ENCODE measurements around the gene DOCK3.
"Not testable (repeated sequence)": the region's sequence is repeated elsewhere in the genome, so short reads cannot be mapped to it uniquely, and the experiment has no call there.

The DOCK3 gene

DNA sequence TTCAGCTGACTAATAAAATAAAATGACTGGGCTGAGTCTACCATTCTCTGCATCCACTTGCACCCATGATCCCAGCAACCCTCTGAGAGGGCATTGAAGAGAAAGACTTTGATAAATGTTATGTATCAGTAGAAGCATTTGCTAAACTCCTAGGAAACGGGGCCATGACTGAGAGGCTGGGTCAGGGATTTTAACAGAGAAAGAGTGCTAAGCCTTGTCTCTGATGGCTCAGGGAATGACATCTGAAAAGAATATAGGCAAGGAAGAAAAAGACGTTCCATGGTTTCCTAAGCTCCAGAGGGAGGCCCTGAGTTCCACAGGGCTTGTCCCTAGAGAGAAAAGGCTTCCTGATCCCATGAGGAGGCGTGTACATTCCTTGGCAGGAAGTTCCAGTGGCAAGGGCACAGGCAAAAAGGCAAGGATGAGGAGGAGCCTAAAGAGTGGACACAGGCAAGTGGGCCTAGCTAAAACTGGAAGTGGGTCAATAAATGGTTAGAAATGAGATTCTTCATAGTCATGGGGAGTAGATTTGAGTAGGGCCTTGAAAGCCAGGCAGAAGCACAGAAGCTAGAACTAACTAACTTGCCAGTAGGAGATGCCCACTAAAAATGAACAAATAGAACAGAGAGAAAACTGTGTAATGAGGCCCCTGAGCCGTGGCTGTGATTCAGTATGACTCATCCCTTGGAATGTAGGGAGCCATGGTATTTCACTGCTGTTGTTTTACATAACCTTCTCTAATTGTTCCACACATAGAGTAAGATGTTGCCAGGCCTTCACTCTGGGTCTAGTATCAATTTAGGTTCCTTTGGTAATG lies 665.5 kb downstream of the DOCK3 start:
- DNase-seq, result no peak

DNA sequence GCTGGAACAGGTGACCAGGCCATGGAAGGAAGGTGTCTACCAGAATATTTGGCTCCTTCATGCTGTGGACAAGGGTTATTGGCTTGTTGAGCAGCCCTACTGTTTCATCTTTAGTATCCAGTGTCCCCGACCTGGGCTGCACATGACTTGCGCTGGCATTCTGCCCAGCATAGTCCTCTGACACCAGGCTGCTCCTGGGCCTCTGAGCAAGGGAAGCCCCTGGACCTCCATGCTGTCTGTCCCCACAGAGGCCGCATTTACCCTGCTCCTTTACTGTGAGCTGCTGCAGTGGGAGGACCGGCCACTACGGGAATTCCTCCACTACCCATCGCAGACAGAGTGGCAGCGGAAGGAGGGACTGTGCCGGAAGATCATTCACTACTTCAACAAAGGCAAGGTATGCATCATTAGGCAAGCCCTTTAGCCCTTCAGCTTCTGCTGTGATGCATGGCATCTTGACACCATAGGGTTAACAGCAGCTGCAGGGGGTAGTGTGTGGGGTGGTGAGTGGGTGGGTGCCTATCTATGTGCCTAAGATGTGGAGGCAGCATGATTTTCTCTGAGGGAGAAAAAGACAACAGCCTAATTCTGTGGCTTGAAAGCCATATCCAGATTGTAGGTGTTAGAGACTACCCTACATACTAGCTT lies 666.4 kb downstream of the DOCK3 start:
- DNase-seq, result no peak

DNA sequence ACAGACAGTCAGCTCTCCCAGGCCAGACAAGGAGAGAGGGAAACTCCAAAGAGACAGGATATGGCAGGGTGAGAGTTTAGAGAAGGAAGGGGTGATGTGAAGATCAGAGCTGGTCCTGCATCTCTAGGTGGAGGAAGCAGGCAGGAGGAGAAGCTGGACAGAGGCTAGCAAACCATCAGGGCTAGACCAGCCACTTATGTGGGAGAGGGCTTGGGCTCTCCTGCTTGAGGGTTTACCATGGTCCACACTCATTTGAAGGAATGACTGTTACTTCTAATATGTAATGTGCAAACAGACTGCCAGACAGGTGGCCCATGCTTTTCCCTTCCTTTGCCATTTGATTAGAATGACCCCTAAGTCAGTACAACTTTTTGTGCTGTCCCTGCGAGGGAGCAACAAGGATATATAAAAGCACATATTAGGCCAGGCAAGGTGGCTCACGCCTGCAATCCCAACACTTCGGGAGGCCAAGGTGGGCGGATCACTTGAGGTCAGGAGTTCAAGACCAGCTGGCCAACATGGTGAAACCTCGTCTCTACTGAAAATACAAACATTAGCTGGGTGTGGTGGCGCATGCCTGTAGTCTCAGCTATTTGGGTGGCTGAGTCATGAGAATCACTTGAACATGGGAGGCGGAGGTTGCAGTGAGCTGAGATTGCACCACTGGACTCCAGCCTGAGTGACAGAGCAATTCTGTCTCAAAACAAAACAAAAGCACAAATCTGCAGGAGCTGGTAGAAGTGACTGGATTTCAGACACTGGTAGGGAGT lies 669.4 kb downstream of the DOCK3 start:
- DNase-seq, result no peak

DNA sequence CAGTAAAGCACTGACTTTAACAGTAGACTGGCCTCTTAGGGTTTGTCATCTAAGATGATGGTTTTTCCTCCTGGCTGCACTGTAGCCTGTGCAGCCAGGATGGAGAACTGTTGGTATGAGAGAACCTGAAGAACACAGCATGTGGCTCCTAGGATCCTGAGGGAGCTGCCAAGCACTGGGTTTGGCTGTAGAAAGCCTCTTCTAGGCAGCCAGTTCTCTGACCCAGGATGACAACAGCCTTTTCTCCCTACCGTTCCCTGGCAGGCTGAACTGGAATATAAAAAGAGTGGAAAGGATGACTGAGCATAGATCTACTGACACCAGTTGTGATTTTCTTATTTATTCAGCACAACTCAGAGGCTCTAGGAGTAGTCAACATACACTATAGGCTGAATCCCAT lies 676.0 kb downstream of the DOCK3 start:
- DNase-seq, result no peak

DNA sequence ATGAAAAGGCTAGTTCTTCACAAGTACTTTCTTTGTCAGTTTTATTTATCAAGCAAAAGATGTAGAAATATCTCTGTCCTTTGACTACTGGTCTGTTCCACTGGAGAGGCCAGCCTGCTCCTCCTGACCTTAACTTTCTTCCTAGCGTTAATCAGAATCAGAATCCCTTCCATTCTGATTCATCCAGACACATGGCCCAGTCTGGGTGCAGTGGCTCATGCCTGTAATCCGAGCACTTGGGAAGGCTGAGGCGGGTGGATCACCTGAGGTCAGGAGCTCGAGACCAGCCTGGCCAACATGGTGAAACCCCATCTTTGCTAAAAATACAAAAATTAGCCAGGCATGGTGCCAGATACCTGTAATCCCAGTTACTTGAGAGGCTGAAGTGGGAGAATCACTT lies 678.4 kb downstream of the DOCK3 start:
- no peak for DNase-seq

DNA sequence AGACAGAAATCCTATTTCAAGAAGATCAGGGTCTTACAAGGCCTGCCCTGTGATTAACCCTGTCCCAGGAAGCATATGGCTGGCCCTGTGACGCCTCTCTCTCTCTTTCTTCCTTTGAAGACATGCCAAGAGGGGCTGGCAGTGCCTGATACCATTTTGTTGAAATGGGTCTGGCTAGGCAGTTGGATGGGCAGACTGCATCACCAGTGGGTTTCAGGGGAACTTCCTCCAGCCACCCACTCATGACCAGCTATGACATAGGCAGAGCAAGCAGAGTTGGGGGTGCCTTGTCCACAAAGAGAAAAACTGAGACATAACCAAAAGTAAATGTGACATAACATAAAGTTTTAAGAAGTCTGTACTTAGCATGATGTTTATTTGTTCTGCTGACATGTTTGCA lies 679.0 kb downstream of the DOCK3 start:
- no peak for DNase-seq

DNA sequence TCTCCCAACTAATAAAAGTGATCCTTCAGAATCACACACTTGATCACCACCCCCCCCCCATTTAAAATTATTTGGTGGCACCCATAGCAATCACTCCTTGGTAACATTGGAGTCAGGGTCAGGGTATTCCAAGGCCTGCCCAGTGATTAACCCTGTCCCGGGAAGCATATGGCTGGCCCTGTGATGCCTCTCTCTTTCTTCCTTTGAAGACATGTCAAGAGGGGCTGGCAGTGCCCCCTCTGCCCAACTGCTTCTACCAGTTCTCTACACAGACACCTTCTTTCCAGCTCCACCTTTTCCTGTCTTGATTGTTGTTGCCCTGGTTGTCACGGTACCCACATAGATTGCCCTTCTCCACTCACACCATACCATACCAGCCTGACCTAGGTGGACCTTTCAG lies 679.4 kb downstream of the DOCK3 start:
- no peak for DNase-seq

DNA sequence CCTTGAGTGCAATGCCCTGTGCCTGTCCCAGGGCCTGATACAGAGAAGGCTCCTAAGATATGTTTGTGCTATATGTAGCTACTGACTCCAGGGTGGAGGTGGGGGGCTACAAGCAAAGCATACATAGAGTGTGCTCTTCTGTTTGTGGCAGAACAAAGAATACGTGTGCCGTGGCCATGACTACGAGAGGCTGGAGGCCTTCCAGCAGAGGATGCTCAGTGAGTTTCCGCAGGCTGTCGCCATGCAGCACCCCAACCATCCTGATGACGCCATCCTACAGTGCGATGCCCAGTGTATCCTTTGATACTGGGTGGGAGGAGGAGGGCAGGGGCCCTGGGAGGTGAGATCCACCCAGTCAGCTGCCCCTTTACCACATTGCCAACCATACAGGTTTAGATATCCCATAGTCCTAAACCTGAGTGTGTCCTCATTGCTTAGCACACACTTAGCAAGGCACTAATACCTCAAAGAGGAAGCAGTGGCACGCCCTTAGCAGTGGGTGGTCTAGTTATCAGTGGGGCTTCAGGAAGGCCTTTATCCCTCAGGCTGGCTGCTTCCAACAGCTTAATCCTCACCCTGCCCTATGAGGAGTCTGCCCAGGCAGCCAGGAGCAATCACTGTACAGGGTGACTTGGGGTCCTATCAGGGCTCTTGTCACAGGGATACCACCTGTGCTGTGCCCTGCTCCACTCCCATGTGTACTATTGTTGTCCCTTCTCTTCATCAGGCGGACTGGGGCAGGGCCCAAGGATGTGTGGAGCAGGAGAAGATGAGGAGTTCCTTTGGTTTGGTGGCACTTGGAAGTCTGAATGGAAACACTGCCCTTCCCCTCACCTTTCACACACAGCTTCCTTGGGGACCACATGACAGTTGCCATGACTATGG lies 680.2 kb downstream of the DOCK3 start:
- DNase-seq, result no peak

DNA sequence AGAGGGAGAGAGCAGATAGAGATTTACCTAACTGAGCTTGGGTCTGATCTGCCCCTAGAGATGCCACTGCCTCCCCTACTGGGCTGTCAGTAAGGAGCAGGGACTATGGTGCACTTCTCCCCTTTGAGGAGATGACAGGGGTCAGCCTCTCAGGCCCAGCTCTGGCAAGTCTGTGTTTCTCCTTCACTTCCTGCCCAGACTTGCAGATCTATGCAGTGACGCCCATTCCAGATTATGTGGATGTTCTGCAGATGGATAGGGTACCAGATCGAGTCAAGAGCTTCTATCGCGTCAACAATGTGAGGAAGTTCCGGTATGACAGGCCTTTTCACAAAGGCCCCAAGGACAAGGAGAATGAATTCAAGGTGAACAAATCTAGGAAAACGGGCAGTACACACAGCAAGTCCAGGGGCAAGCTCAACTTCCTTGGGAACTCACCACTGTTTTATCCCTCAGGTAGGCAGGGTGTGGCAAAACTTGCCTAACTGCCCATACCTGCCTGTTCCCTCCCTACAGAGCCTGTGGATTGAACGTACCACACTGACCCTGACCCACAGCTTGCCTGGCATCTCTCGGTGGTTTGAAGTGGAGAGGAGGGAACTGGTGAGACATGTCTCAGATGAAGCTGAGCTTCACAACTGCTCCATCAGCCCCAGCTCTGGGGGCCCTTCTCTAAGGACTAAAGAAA lies 681.3 kb downstream of the DOCK3 start:
- no peak for DNase-seq

DNA sequence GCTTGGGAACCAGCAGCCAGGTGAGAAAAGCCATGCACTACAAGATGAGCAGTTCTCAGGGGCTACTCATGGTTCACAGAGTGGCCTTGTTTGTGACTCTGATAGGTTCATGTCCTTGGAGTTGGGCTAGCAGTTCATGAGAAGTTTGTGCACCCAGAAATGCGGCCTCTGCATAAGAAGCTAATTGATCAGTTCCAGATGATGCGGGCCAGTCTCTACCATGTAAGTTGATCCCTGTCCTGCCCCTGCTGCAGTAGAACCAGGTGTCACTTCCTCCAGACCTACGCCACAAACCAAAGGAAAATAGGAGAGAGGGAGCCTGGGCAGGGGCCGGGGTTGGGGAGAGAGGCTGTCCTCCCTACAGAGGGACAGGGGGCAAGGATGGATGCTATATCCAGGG lies 683.1 kb downstream of the DOCK3 start:
- no peak for DNase-seq

DNA sequence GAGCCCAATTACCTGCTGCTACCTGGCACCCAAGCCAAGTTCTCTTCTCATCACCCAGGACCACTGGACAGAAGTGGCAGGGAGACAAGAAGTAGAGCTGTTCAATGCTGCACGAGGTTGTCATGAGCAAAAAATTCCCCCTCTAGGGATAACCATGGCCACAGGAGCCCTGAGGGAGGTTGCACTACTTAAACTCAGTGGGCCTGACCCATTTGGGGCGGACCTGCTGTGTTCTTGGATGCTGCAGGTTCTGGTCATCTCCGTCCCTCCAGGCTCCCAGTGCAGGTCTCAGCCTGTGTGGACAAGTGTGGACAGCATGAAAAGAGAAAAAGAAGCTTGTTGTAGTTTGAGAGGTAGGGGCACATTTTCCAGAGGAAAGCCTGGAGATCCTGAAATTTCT lies 684.3 kb downstream of the DOCK3 start:
- no peak for DNase-seq

DNA sequence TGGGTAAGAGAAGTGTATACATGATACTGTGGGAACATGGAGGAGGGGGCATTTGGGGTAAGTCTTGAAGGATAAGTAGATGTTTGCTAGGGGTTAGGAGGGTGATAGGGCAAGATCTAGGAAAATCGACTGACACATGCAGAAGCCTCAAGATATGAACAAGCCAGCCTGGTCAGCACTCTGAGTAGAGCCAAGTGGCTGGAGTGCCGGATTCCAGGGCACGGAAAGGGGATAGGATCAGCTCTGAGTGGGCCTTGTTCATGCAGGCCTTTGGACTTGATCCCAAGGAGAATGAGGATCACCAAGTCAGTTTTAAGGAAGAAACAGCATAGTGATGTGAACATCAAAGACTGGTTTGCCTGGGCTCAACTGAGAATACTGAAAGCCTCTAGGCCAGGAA lies 686.1 kb downstream of the DOCK3 start:
- DNase-seq, result no peak

DNA sequence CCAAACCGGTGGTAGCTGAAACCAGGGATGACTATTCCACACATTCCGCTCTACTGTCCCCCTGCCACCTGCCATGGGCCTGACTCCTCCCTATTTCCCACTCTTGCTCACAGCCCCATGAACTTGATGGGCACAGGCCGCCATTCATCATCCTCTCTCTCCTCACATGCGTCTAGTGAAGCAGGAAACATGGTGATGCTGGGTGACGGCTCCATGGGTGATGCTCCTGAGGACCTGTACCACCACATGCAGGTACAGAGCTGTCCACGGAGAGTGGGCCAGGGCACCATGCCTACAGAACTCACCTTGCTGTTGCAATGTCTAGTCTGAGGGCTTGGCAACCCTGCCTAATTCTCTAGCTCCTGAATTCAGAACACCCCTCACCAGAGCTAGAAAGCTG lies 687.0 kb downstream of the DOCK3 start:
- DNase-seq, result no peak

DNA sequence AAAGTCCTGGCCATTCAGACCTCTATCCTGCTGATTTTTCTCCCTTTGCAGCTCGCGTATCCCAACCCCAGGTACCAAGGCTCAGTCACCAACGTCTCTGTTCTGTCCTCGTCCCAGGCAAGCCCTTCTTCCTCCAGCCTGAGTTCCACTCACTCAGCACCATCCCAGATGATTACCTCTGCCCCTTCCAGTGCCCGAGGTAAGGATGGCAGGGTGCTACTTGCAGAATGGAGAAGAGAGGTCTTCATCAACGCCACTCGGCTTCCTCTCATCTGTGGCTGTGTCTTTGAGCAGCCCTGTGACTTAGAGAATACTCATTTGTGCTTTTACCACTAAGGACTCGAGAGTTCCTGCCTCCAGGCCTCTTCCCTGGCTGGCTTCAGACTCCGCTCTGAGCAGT lies 687.7 kb downstream of the DOCK3 start:
- DNase-seq, result no peak

DNA sequence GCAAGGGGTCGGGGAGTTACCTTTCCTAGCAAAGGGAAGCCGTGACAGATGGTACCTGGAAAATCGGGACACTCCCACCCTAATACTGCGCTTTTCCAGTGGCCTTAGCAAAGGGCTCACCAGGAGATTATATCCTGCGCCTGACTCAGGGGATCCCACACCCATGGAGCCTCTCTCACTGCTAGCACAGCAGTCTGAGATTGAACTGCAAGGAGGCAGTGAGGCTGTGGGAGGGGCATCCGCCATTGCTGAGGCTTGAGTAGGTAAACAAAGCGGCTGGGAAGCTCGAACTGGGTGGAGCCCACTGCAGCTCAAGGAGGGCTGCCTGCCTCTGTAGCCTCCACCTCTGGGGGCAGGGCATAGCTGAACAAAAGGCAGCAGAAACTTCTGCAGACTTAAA lies 693.5 kb downstream of the DOCK3 start:
- not testable (repeated sequence) for DNase-seq

DNA sequence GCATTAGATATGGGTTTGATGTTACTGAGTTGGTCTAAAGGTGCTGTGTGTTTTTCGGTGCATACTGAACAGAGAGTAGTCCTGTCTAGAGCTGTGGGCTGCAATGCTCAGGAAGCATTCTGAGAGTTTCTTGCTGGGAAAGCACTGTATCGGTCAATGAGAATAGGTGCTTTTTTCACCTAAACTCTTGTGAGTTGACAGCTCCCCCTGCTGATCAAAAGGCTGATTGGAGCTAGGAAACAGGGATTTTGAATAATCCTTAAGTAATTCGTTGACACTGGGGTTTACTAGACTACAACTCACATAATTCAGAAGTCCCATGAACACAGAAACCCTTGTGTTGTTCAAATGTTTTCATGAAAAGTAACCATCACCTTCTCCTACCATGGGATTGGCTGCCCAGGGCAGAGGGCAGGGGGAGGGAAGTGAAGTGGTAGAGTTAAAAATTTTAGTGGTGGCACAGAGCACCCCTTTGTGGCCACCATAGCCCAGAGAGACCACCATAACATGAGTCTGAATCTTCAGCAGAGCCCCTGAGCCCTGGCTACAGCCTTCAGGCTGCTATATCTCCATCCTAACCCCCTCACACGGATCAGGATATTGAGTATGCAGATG lies 697.3 kb downstream of the DOCK3 start:
- DNase-seq, result peak; percentile 73

DNA sequence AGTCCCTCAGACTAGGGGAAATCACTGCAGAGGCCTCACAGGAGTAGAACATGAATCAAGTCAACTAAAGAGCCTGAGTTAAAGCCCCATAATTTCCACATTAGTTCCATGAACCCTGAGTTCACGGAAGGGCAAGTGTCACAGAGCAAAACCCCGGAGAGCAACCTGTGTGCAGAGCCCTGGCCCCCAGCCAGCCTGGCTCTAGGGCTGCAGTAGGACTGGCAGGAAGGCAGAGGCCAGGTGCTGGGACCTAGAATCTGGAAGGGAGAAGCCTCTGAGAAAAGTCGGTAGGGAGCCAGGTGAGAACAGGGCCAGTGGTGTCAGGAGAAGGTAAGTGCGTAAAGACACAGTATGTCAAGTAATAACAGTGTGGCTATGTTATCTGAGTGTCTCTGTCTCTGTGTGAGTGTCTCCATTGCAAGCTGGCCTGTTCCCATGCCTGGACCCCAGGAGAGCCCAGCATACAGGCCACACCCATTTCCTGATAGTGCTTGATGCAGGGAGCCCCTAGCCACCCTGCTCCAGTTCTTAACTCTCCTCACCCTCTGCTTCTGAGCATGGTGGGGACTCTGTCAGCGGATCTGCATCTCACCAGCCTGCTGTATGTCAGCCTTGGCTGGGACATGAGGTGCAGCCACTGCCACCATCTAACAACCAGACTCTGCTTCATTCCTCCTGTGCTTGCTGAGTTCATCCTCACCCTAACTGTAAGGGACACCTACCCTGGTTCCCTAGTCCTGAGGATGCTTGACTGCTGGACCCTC lies 699.1 kb downstream of the DOCK3 start:
- DNase-seq, result peak; percentile 58

DNA sequence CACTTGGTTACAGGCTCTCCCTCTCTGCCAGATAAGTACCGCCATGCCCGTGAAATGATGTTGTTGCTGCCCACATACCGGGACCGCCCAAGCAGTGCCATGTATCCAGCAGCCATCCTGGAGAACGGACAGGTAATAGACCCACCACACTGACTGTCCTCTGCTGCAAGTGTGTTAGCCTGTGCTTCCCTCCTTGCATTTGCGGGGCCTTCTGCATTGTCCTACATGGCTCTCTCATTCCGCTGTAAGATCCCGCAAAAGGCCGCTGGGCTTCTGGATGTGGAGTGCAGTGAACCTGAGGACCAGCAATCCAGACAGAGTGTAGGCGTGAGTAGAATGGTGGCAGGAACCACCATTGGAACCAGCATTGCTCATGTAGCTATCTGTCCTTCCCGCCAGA lies 699.7 kb downstream of the DOCK3 start:
- DNase-seq, result no peak

DNA sequence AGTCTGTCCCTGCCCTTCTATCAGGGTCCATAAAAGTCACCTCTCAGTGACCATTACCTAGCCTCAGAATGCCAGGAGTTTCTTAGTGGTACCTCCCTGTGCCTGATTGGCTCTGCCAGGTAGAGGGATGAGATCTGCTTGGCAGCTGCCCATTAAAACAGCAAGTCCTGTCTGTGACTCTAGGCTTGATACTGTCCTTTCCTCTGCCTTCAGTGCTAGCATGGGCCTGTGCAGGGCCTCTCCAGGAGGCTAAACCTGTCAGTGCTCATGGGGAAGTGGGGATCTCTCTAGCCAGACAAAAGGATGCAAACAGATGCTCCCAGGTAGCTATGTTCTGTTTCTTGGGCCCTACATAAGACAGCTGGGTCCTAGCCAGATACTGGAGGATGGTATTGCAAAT lies 700.4 kb downstream of the DOCK3 start:
- DNase-seq, result no peak

DNA sequence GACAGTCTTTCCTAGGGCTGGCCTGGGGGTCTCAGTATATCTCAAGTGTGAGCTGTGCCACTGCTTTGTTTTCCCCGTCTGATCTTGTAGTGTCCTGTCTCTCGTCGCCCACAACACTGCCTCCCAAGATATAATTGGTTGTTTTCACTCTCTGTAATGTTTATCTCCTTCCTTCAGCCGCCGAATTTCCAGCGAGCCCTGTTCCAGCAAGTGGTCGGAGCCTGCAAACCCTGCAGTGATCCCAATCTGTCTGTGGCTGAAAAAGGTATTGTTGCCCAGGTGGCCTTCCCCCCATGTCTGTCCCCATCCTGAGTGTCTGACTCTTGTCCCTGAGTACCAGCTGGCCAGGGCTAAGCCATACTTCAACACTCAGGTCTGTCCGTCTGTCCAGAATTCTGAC lies 700.8 kb downstream of the DOCK3 start:
- DNase-seq, result no peak

DNA sequence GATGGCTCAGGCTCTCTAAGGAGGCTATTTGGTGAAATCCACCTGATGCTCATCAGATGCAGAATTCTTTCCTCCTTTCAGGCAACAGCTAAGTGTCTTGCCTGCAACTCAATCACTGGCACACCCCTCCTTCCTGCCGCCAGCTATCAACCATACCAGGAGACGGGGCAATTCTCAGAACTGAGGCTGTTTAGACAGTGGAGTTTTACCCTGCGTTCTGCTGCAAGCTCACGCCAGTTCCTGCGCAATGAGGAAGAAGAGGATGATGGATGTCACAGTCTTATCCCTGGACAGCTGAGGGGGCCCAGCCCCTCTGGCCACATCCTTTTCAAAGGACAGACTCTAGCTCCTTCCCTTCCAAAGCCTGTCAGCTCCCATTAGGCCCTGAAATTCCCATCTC lies 703.3 kb downstream of the DOCK3 start:
- no peak for DNase-seq

All from RPMI8226 (cell line).